AG09319 (cell line): ENCODE measurements around the gene MACF1.
"Not testable (repeated sequence)": the region's sequence is repeated elsewhere in the genome, so short reads cannot be mapped to it uniquely, and the experiment has no call there.

Experiments used
- DNase-seq: peaks from one replicate; pipeline ENCODE4 v3.0.0-alpha.2; 2010; ENCODE audit warnings: low read depth; ENCODE audit errors: extremely low read depth
- TF ChIP-seq, protein P1 (sequence below): IDR thresholded peaks from 2 replicates; pipeline ENCODE4 v1.5.1; 2011; ENCODE audit warnings: low read depth, mild to moderate bottlenecking, inconsistent platforms, low read length, moderate library complexity

Gene MACF1

DNA sequence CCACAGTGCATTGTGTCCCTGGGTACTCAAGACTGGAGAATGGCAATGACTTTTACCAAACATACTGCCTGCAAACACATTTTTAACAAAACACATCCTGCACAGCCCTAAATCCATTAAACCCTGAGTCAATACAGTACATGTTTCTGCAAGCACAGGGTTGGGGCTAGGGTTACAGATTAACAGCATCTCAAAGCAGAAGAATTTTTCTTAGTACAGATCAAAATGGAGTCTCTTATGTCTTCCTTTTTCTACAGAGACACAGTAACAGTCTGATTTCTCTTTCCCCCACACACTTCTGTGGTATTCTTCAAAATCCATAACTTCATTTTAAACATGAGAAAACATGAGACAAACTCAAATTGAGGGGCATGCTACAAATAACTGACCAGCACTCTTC is 300.8 kb downstream of the MACF1 start:
- TF ChIP-seq, protein P1, sequence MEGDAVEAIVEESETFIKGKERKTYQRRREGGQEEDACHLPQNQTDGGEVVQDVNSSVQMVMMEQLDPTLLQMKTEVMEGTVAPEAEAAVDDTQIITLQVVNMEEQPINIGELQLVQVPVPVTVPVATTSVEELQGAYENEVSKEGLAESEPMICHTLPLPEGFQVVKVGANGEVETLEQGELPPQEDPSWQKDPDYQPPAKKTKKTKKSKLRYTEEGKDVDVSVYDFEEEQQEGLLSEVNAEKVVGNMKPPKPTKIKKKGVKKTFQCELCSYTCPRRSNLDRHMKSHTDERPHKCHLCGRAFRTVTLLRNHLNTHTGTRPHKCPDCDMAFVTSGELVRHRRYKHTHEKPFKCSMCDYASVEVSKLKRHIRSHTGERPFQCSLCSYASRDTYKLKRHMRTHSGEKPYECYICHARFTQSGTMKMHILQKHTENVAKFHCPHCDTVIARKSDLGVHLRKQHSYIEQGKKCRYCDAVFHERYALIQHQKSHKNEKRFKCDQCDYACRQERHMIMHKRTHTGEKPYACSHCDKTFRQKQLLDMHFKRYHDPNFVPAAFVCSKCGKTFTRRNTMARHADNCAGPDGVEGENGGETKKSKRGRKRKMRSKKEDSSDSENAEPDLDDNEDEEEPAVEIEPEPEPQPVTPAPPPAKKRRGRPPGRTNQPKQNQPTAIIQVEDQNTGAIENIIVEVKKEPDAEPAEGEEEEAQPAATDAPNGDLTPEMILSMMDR = no peak
- no peak for DNase-seq

DNA sequence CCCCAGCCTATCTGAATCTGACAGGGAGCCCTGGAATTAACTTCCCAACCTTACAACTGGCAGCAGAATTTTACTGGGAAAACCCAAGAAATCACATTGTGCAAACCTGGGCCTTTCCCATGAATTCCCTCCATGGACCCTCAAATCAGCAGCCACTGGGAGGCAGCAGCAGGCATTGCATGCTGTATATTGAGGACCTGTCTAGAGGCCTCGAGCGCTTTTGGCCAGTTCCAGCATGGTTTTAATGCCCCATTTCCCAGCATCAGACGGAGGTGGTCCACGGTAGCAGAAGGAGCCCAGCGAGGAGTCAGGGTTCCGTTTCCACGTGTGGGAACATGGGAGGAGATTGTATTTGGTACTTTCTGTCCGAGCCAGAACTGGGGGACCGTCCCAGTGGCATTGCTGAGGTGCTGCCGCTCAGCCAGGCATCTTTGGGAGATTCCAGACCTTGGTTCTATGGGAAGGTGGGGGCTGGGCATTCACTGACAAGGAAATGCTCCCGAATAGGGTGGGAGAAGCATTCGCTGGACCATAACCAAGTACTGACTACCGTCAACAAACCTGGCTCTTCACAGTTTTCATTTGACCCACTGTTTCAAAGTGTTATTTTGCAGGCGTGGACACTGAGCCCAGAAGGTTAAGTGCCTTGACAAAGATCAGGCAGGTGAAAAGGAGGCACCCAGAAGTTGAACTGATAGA is 302.9 kb downstream of the MACF1 start:
- no peak for DNase-seq

DNA sequence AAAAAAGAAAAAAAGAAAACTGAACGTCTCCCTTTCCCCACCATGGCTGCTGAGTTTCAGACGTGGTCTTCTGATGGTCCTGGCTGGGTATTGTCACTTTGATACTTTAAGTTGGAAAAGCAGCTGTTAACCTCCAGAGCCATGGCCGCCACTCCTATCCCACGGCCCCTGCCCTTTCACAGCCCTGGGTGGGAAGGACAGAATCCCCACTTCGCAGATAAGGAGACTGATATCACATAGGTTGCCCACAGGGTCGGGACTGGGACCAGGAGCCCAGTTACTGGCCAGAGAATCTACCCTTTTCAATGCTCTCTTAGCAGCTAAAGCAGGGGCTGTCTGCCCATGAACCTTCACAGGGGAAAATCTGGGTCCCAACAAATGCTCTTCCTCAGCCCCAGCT is 303.8 kb downstream of the MACF1 start:
- TF ChIP-seq, protein P1 = no peak
- no peak for DNase-seq

More for the DNA sequence above, 302.9 kb downstream of the MACF1 start:
- TF ChIP-seq, protein P1 = peak; percentile 23

DNA sequence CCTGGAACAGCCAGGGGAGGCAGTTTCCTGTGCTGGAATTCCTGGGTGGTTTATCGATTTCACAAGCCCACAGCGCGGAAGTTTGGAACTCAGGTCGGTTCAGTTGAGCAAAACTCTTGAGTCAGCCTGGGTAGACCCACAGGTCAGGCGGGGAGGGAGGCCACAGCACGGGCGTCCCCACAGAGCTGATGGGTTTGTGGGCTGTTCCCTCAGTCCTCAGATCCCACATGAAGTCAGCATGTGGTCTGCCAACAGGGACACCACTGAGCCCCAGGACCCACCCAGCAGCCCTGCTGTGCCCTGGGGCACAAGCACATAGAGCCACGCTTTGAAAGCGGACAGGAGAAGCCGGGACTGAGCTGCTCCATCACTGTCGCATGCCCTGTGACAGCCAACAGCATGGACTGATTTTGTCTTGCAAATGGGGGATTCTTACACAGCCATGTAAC is 304.4 kb downstream of the MACF1 start:
- TF ChIP-seq, protein P1 = no peak
- no peak for DNase-seq

DNA sequence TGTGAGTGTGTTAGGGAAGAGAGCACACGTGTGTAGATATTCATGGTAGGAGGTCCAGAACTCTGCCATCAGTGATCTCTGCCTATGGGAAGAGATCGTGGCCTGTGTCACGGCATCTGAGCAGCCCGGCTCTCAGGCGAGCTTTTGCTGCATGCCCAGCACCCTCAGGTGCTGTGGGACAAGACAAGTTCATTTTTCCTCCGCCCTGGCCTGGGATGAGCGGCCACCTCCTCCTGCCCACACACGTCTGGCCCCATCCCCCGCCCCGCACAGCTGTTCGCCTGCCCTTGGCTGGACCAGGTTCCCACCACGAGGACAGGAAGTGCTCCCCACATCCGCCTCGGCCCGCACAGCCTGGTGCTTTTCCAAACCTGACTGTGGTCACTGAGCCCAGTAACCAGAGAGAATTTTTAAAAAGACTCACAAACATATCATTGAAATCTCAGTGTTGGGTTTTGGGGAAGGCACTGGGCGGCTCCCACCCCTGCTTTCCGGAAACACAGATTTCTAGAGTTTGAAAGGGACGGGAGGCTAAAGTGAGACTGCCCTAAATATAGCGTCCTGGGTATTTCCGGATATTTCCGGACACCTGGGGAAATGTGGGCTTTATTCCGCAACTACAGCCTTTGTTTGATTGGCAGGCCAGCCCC is 305.0 kb downstream of the MACF1 start:
- DNase-seq = no peak
- TF ChIP-seq, protein P1 = no peak

DNA sequence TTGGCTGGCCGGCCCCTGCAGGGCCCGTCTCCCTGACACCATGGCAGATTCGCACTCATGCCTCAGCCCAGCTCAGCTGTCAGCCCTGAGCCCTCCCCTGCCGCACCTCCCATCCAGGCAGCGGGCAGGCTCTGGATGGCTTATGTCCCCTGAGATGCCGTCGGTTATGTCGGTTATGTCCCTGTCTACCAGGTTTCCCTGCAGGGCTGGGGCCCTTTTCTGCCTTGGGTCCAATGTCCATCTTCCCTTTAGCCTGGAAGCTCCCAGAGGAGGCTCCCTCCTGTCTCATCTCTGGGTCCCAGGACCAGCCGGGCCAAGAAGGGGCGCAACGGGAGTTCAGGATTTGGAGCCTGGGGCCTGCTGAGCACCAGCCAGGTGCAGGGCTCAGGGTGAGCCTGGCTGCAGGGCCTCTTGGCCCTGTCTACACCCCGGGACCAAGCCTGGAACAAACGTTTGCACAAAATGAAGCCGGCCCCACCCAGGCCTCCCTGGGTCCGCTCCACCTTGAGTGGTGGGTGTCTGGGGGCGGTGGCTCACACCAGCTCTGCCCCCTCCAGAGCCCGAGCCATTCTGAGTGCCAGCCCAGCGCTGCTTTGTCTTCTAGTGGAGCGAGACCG is 306.2 kb downstream of the MACF1 start:
- DNase-seq = not testable (repeated sequence)

DNA sequence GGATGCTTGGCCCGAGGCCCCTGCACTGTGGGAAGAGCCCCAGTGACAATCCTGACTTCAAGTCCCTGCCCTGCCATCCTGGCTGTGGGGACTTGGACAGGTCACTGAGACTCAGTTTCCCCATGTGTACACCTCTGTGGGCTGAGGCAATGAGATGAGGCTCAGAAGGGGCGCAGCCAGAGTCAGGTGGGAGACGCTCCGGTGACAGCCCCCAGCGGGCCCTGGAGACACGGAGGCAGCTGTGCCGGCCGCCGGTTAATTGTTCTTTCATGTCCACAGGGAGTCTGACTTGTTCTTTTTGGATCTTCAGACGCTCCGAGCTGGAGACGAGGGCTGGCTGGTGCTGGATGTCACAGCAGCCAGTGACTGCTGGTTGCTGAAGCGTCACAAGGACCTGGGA is 307.0 kb downstream of the MACF1 start:
- not testable (repeated sequence) for DNase-seq

DNA sequence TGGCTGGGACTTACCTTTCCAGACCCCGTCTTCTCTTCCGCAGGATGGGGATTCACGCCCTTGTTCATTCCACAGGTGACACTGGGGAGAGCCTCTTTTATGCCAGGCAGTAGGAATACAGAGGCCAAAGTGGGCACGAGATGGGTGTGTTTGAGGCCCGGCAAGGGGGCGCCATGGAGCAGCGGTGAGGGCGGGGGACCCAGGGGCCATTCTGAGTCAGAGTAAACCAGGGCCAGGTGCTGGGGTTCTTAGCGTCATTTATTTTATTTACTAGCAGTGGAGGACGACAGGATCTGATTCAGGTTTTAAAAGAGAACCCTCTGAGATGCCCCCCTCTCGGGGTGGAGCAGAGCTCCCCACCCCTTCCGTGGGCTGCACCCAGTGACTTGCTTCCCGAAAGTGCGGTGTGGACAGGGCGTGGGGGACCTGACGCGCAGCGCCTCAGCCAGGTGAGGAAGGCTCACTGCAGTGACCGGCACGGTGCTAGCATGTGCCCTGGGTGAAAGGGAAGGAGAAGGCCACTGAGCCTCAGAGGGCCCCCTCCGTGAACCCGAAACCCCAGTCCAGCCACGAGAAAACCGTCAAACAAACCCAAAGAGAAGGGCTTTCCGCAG is 307.8 kb downstream of the MACF1 start:
- not testable (repeated sequence) for DNase-seq

DNA sequence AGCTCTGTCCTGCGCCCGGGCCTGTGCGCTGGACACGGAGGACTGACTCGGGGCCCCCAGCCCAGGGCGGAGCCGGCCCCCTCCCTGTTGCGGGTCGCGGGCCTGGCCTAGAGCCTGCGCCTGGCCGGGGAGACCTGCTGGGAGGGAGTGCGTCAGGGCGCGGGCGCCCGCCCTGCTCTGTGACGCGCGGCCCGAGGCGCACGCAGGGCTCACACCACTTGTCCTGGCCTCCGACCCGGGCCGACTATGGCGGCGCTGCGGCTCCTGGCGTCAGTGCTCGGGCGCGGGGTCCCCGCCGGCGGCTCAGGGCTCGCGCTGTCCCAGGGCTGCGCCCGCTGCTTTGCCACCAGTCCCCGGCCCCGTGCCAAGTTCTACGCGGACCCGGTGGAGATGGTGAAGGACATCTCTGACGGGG is 310.2 kb downstream of the MACF1 start:
- DNase-seq = not testable (repeated sequence)

DNA sequence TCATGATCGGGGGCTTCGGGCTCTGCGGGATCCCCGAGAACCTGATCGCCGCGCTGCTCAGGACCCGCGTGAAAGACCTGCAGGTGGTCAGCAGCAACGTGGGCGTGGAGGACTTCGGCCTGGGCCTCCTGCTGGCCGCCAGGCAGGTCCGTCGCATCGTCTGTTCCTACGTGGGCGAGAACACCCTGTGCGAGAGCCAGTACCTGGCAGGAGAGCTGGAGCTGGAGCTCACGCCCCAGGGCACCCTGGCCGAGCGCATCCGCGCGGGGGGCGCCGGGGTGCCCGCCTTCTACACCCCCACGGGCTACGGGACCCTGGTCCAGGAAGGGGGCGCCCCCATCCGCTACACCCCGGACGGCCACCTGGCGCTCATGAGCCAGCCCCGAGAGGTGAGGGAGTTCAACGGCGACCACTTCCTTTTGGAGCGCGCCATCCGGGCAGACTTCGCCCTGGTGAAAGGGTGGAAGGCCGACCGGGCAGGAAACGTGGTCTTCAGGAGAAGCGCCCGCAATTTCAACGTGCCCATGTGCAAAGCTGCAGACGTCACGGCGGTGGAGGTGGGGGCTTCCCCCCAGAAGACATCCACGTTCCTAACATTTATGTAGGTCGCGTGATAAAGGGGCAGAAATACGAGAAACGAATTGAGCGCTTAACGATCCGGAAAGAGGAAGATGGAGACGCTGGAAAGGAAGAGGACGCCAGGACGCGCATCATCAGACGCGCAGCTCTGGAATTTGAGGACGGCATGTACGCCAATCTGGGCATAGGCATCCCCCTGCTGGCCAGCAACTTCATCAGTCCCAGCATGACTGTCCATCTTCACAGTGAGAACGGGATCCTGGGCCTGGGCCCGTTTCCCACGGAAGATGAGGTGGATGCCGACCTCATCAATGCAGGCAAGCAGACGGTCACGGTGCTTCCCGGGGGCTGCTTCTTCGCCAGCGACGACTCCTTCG is 310.9 kb downstream of the MACF1 start:
- not testable (repeated sequence) for DNase-seq

DNA sequence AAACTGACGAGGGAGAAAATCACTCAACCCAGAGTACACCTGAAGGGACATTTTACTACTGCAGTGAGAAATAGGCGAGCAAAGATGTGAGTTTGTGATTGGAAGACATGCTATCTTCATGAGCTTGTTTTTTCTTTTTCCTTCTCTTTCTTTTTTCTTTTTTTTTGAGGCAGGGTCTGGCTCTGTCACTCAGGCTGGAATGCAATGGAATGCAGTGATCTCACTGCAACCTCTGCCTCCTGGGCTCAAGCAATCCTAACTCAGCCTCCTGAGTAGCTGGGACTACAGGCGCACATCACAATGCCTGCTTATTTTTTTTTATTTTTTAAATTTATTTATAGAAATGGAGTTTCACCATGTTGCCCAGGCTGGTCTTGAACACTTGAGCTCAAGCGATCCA is 312.3 kb downstream of the MACF1 start:
- not testable (repeated sequence) for DNase-seq

DNA sequence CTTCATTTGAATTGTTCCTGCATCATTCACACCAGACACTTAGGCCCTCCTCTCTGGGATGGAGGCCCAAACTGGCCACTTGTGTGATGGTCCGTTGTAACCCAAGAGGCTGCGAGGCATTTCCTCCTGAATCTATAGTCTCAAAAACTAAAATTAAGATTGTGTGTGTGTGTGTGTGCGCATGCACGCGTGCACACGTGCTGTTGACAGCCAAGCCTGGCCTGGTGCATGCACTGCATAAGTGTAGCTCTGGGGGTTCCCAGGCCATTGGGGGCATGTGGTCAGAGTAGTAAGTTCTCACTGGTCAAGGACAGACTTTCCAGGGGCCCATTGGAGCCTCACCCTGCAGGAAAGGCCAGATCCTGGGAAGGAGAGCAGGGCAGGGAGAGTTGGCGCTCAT is 313.4 kb downstream of the MACF1 start:
- not testable (repeated sequence) for DNase-seq
